Measurements from ENCODE around the gene DYNC1LI2. TPM values are rescaled to one million over a fixed set of nuclear protein-coding genes. Genes with fewer than 3 reads are reported as not detected.
"Not testable (repeated sequence)": the region's sequence is repeated elsewhere in the genome, so short reads cannot be mapped to it uniquely, and the experiment has no call there.

Gene DYNC1LI2
- total and polyA plus RNA-seq, 2 donors (not counting 1 experiment from before 2014, with no cell fraction given): 33.9 to 109 TPM

DNA sequence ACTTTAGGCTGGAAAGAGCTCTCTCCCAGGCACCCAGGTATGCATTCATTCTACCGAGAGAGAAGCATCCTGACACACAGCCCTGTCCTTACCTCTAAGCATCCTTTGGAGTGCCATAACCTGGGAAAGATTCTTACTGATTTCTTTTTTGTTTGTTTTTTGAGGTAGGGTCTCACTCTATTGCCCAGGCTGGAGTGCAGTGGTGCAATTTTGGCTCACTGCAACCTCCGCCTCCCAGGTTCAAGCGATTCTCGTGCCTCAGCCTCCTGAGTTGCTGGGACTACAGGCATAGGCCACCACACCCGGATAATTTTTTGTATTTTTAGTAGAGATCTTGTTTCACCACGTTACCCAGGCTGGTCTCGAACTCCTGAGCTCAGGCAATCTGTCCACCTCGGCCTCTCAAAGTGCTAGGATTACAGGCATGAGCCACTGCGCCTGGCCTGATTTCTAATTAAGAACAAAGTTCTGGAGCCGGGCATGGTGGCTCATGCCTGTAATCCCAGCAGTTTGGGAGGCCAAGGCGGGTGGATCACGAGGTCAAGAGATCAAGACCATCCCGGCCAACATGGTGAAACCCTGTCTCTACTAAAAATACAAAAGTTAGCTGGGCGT lies 65.8 kb downstream of the DYNC1LI2 start:
- H4K20me1 ChIP-seq (ENCODE audit: control insufficient read depth, insufficient read depth, low read length, poor library complexity, severe bottlenecking); H3K79me2 ChIP-seq (ENCODE audit: control insufficient read depth, insufficient read depth, low read length); H3K4me1 Mint-ChIP-seq; H3K27me3 ChIP-seq (replicated peaks in 1 of 4; ENCODE audit: control extremely low read depth in 1 of 4, control insufficient read depth in 3 of 4, insufficient read depth in 4 of 4, low read length in 3 of 4); H3K4me1 ChIP-seq (ENCODE audit: control insufficient read depth in 2 of 2, insufficient read depth in 2 of 2, low read length in 2 of 2); H3K27ac Mint-ChIP-seq; ATAC-seq (ENCODE audit: low read depth); POLR2A ChIA-PET; H3K4me3 Mint-ChIP-seq; H3K27ac ChIP-seq (ENCODE audit: low read length in 2 of 2); intact Hi-C loops (cut with micrococcal nuclease); CTCF ChIA-PET; H3K4me3 ChIP-seq (ENCODE audit: control extremely low read depth in 1 of 5, extremely low read depth in 1 of 5, insufficient read depth in 1 of 5, low read depth in 2 of 5, low read length in 4 of 5); H3K4me2 ChIP-seq (replicated peaks; ENCODE audit: low read depth, low read length, poor library complexity, severe bottlenecking); H3K9me3 ChIP-seq (ENCODE audit: control extremely low read depth in 1 of 3, control insufficient read depth in 2 of 3, insufficient read depth in 1 of 3, low read length in 2 of 3); H3K9ac ChIP-seq (ENCODE audit: low read length); H2AFZ ChIP-seq (ENCODE audit: insufficient read depth, low read depth, low read length, poor library complexity, severe bottlenecking); H3K9me3 Mint-ChIP-seq (ENCODE audit: insufficient read depth); DNase-seq; H3K36me3 ChIP-seq (replicated peaks in 1 of 2; ENCODE audit: control extremely low read depth in 1 of 2, control insufficient read depth in 1 of 2, extremely low read depth in 1 of 2, insufficient read depth in 2 of 2, low read length in 1 of 2): not testable (repeated sequence)
- WGBS (ENCODE audit: insufficient coverage): 94% methylated on average over 13 of the region's 14 CpGs
- peaks cover 22% of the 10 kb centered on the region for H3K27me3 Mint-ChIP-seq

DNA sequence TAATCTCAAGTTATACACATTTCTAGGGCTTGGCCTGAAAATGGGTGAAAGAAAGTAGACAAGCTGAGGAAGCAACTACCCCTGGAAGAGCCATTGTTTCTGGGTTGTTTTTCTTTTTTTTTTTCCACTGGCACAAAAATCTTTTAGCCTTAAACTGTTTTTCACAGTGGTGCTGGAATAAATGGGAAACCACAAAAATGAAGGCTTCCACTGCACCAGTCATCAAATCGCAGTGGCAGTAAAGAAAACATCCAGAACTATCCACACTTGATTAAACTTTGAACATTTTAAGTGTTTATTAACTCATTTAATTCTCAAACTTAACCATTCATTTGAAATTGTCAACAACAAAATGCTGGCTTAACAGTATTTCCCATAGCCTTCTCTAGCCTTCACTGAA lies 69.1 kb downstream of the DYNC1LI2 start:
- H3K27ac ChIP-seq (ENCODE audit: low read length in 2 of 2): no peak overlapping the region
- H3K4me1 Mint-ChIP-seq: no peaks in the 10 kb centered on the region
- H3K79me2 ChIP-seq (ENCODE audit: control insufficient read depth, insufficient read depth, low read length): no peaks in the 10 kb centered on the region
- no peaks in the 10 kb centered on the region for H3K9me3 ChIP-seq (ENCODE audit: control extremely low read depth in 1 of 3, control insufficient read depth in 2 of 3, insufficient read depth in 1 of 3, low read length in 2 of 3)
- POLR2A ChIA-PET: no interaction called here
- H3K27me3 ChIP-seq (replicated peaks in 1 of 4; ENCODE audit: control extremely low read depth in 1 of 4, control insufficient read depth in 3 of 4, insufficient read depth in 4 of 4, low read length in 3 of 4): no peaks in the 10 kb centered on the region
- ATAC-seq (ENCODE audit: low read depth): no peak
- H3K4me2 ChIP-seq (replicated peaks; ENCODE audit: low read depth, low read length, poor library complexity, severe bottlenecking): no peak overlapping the region
- no peaks in the 10 kb centered on the region for H3K36me3 ChIP-seq (replicated peaks in 1 of 2; ENCODE audit: control extremely low read depth in 1 of 2, control insufficient read depth in 1 of 2, extremely low read depth in 1 of 2, insufficient read depth in 2 of 2, low read length in 1 of 2)
- no peaks in the 10 kb centered on the region for H4K20me1 ChIP-seq (ENCODE audit: control insufficient read depth, insufficient read depth, low read length, poor library complexity, severe bottlenecking)
- no CpG with 5 or more reads among the region's 1 CpG for WGBS (ENCODE audit: insufficient coverage)
- no peak overlapping the region for H3K27ac Mint-ChIP-seq
- H3K9ac ChIP-seq (ENCODE audit: low read length): no peak overlapping the region
- no peak overlapping the region for H3K4me3 ChIP-seq (ENCODE audit: control extremely low read depth in 1 of 5, extremely low read depth in 1 of 5, insufficient read depth in 1 of 5, low read depth in 2 of 5, low read length in 4 of 5)
- DNase-seq: no peak
- intact Hi-C loops (cut with micrococcal nuclease): no loop called here
- H3K27me3 Mint-ChIP-seq: peaks cover 5% of the 10 kb centered on the region
- no peak overlapping the region for H3K4me3 Mint-ChIP-seq
- CTCF ChIA-PET: interaction anchor here (0.7 to 1.0 kb wide), 2 partner anchors 32 to 35 kb away, joined by 3 read pairs; no protein-coding TSS in a partner anchor
- H3K4me1 ChIP-seq (ENCODE audit: control insufficient read depth in 2 of 2, insufficient read depth in 2 of 2, low read length in 2 of 2): no peaks in the 10 kb centered on the region
- TF ChIP-seq, protein P1, sequence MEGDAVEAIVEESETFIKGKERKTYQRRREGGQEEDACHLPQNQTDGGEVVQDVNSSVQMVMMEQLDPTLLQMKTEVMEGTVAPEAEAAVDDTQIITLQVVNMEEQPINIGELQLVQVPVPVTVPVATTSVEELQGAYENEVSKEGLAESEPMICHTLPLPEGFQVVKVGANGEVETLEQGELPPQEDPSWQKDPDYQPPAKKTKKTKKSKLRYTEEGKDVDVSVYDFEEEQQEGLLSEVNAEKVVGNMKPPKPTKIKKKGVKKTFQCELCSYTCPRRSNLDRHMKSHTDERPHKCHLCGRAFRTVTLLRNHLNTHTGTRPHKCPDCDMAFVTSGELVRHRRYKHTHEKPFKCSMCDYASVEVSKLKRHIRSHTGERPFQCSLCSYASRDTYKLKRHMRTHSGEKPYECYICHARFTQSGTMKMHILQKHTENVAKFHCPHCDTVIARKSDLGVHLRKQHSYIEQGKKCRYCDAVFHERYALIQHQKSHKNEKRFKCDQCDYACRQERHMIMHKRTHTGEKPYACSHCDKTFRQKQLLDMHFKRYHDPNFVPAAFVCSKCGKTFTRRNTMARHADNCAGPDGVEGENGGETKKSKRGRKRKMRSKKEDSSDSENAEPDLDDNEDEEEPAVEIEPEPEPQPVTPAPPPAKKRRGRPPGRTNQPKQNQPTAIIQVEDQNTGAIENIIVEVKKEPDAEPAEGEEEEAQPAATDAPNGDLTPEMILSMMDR (IDR thresholded peaks at IDR 0.05): no peak
- no peak for TF ChIP-seq EZH2 (IDR thresholded peaks at IDR 0.05; ENCODE audit: borderline replicate concordance, insufficient read depth, low read depth, low read length, poor library complexity, severe bottlenecking)
- no peak overlapping the region for H2AFZ ChIP-seq (ENCODE audit: insufficient read depth, low read depth, low read length, poor library complexity, severe bottlenecking)
- H3K9me3 Mint-ChIP-seq (ENCODE audit: insufficient read depth): no peaks in the 10 kb centered on the region
